ENCODE measurements around the gene GLDN.

GLDN gene

DNA sequence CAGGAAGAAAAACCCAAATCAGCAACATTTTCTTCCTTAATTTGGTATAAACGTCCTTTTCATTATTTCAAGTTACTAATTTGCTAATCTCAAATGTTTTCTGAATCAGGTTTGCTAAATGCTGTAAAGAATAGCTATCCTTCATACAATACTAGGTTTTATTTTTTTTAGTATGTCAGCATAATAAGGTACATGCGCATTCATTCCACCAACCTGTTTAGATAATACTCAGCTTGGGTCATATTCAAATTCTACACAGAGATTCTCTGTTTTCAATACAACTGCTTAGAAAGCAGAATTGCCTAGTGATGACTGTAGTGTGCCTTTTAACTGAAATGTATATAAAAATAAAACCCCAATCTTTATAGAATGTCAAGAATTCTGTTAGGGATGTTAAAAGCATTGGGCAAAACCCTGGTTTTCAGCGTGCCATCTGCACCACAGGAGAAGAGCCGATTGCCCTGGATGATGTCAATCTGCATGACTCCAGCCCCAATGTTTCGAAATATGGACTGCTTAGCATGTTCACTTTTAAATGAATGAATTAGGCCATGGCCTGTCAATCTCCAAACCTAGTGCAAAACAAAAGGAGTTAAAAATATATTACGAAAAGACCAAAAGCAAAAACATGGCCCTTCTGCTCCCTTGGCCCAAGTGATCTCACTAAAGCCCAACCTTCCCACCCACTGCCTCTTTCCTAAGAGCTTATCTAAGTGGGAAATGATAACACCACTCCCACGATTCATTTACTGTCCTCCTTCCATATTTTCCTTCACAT is 107.4 kb downstream of the GLDN start:
- DNase-seq = no peak

DNA sequence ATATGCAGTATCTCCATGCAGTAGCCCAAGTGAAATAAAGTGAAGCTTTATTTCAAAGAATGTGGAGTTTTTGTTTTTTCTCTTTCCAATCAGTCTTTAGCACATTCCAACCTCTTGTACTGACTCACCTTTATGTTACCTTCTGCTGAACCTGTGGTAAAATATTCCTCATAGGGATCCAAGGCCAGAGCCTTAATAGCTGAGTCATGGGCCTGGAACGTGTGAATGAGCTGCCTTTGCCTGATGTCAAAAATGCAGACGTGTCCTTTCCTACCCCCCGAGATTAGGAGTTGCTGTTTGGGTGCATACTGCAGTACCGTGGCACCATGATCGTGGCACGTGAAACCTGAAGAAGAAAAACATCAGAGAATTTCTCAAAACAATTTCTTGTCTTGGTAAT is 108.5 kb downstream of the GLDN start:
- no peak for DNase-seq

All from CD4-positive, alpha-beta T cell treated with Interferon gamma for 1 hour (primary cell).